HG03378 (cell line): ENCODE measurements around the gene XRN1.
"Not testable (repeated sequence)": the region's sequence is repeated elsewhere in the genome, so short reads cannot be mapped to it uniquely, and the experiment has no call there.

Source experiments
- ATAC-seq: cut with Tn5 transposase; IDR thresholded peaks from one replicate; pipeline ENCODE4 v1.9.1; 2021; ENCODE audit warnings: mild to moderate bottlenecking, moderate library complexity; ENCODE audit not compliant: unreplicated experiment

Gene XRN1

GRCh38 chr3:142353571-142353970 lies 94.3 kb downstream of the XRN1 start:
- ATAC-seq = no peak

DNA sequence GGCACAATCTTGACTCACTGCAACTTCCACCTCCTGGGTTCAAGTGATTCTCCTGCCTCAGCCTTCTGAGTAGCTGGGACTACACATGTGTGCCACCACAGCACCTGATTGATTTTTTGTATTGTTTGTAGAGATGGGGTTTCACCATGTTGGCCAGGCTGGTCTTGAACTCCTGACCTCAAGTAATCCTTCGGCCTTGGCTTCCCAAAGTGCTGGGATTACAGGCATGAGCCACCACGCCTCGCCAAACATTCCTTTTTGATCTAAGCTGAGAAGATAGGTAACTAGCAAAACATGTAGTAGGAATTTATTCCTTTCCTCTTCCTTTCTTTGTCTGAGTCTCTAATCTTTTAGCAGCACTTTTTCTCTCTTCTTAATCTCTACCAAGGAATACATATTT lies 95.1 kb downstream of the XRN1 start:
- not testable (repeated sequence) for ATAC-seq

- no peak for ATAC-seq
These were observed 99.4 kb downstream of the XRN1 start for GRCh38 chr3:142348460-142348859.

DNA sequence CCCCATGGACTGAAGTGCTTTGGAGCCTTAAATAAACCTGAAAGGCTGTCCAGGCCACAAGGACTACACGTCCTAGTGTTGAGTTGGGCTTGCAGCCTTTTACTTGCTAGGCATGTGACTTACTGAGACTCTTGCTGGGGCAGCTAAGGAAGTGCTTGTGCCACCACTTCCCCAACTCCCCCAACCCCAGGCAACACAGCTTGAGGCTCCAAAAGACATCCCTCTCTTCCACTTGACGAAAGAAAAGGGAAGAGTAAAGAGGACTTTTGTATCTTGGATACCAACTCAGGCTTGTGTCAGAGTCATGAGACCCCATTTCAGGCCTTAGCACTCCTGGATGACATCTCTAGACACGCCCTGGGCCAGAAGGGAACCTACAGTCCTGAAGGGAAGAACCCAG lies 109.8 kb downstream of the XRN1 start:
- no peak for ATAC-seq

GRCh38 chr3:142332390-142332789 lies 115.4 kb downstream of the XRN1 start:
- ATAC-seq = no peak

GRCh38 chr3:142324275-142324953 lies 123.4 kb downstream of the XRN1 start:
- not testable (repeated sequence) for ATAC-seq

DNA sequence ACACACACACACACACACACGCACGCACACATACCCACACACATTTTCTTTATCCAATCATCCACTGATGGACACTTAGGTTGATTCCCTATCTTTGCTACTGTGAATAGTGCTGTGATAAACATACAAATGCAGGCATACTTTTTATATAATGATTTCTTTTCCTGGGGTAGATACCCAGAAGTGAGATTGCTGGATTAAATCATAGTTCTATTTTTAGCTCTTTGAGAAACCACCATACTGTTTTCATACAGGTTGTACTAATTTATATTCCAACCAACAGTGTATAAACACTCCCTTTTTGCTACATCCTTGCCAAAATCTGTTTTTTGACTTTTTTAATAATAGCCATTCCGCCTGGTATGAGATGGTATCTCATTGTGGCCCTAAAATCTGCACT lies 127.9 kb downstream of the XRN1 start:
- ATAC-seq = no peak

DNA sequence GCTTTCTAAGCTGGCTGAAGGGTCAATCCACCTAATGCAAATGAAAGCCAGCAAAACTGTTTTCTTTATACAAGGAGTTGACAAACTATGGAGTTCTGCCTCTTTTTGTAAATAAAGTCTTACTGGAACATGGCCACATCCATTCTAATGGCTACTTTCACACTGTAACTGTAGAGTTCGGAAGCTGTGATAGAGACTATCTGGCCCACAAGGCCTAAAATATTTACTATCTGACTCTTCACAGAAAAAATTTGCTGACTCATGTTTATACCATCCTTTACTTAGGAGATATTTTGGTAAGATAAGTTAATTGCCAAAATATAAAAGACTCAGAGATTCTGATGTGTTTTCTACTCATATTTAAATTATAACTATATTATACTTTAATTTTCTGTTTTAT lies 128.7 kb downstream of the XRN1 start:
- ATAC-seq = no peak

GRCh38 chr3:142318331-142318730 lies 129.5 kb downstream of the XRN1 start:
- no peak for ATAC-seq

DNA sequence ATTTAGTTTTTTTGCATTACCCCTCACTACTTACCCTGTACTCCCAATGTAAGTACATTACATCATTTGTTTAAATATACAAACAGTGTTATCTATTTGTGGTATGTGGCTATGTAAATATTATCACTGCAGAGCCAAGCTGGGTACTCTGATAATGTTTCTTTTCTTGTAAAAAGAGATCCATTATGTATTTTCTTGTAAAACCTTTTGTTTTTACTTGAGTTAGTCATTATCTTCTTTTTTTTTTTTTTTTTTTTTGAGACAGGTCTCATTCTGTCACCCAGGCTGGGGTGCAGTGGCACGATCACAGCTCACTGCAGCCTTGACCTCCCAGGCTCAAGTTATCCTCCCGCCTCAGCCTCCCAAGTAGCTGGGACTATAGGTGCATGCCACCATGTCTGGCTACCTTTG lies 131.9 kb downstream of the XRN1 start:
- ATAC-seq = not testable (repeated sequence)

GRCh38 chr3:142315083-142315482 lies 132.8 kb downstream of the XRN1 start:
- ATAC-seq = no peak

DNA sequence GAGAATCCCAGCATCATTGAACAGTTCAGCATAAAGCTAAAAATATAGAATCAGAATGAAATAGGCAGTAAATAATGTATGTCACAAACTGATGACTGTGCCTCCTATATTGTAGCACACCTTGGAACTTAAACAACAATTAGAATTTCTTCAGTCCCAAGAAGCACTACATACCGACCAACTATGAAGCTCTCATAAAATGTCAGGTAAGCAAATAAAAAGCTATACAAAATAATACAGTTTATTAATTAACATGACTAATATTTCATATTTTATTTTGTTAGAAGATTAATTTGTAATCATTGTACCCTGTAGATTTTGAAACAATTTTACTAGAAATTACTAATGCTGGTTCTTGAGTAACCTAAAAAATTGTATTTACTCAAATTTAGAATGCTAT lies 137.4 kb downstream of the XRN1 start:
- no peak for ATAC-seq

- not testable (repeated sequence) for ATAC-seq
These were observed 145.0 kb downstream of the XRN1 start for GRCh38 chr3:142302847-142303246.

DNA sequence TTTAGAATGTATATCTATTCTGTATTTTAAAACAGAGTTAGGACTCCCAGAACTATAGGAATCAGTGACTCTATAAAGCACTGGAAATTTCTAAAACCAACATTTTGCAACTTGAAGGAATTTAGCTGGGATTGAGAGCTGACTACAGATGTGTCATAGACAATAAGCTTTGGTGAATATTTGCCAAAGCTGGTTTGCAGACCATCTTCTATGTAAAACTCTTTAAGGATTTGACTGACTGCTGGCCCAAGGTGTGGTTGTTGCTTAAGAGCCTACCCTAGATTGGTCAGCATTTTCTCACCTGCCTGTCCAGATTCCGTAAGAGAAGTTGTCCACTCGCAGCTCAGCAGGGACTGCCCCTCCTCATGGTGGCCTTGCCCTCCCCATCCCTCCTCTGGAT lies 149.2 kb downstream of the XRN1 start:
- no peak for ATAC-seq

DNA sequence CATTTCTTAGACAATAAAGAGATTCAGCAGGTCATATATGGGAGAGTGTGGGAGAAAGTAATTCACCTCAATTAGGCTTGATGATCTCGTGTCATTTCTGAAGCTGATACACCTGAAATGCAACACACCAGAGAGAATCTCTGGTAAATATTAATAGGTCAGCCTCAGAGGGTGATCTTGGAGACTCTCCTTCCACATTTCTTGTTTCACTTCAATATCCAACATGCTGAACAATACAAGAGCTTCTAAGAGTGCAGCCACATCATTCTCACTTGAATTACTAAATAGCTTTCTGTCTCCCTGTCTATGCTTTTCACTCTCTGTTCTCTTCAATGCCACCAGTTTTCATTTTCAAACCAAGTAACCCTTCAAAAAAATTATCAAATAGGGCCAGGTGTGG lies 151.3 kb downstream of the XRN1 start:
- no peak for ATAC-seq

DNA sequence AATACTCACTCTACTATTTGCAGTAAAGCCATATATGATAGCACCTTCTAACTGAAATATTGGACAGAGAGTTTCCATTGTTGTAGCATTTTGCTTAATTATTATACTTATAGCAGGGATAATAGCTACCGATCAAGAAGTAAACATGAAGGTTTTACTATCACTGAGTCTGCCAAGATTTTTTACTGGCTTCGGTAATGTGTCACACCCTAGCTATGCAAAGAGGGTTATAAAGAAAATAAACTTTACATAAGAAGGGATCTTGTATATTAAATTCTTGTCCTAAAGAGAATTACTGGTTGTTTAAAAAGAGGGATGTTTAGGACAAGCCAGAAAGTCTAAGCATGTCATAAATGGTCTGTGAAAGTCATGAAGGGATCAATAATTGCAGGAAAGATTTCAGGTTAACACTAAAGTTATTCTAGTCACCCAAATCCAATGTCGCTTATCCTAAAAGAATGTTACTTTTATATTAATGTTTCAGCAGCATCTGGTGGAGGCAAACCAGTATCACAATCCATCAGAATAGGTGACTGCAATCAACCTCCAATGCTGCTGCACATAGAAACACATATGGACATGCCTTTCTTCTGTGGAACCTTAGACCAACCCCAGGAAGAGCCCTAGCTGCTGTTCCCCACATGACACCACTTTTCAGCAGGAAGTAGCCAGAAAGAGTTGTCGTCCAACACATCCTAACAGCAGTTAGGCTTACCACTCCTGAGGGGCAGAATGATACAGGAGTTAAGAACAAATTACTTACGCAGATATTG lies 159.8 kb downstream of the XRN1 start:
- no peak for ATAC-seq

DNA sequence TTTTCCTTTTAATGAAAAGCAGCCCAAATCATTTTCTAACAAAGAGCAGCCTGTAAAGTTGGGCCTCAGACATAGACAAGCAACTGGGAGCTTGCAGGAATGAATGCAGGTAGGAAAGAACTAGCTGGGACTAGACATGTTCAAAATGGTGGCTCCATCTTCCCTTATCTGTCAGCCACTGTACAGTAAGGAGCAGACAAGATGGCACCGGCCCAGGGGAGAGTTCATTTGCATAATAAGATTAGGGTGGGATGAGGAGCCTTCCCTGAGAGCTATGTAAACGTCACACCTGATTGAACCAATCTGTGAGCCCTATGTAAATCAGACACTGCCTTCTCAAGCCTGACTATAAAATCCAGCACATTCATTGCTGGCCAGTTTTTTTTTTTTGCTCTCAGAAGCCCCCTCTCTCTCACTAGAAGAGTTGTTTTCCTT lies 162.7 kb downstream of the XRN1 start:
- no peak for ATAC-seq

DNA sequence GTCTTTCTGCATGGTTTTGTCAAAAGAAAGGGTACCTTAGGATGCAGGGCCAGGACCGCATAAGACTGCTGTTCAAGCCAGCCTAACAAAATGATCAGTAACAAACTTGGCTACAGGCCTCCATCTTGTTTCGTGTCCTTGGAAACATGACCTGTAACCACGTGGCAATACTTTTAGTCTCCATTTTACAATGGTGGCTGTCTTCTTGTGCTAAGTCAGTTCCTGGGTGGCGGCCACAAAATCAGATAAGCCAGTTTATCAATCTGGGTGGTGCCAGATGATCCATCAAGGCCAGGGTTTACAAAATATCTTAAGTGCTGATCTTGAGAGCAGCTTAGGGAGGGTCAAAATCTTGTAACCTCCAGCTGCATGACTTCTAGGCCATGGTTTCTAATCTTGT lies 165.3 kb downstream of the XRN1 start:
- ATAC-seq = no peak

DNA sequence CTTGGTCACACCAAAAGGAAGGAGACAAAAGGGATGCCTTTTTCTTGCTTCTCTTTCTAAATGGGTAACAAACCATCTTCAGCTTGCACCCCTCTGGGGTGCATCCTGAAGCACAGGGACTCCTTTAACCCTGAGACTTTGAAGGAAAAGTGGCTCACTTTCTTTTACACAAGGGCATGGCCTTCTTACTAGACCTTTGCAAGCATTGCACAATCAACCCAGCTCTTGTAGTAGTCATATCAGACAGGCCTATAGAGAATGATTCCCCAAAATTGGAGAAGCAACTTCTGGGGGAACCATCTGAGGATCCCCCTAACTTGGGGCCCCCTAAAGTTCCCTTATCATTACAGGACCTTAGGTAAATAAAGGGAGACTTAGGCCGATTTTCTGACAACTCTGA lies 166.4 kb downstream of the XRN1 start:
- no peak for ATAC-seq

GRCh38 chr3:142279965-142280590 lies 167.8 kb downstream of the XRN1 start:
- peak; percentile 93 for ATAC-seq

- ATAC-seq = no peak
These were observed 169.4 kb downstream of the XRN1 start for GRCh38 chr3:142278451-142278850.

DNA sequence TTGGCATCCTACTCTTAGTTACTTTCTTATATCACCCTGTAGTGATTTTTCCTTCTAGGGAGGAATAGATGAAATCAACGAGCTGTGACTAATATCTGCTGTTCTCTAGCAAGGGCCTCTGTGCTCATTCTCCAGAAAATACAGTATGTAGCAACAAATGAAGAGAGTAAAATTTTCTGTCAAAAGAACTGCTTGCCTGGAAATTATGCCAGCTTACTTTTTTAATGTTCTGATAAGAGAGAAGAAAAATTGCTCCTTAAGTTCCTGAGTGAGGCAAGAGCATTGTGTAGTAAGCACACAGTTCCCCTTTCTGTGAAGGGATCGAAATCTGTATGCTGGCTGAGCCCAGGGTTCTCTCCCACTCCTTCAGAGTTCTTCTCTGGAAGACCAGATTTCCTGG lies 171.1 kb downstream of the XRN1 start:
- ATAC-seq = no peak
